Nucleus accumbens (tissue), 56 donors: Measurements from ENCODE around the gene ANKRD34B.

Source experiments
- DNase-seq, 56 donors: peaks; one replicate each; lab custom pipeline; 2025; lab: John Stamatoyannopoulos, UW

ANKRD34B gene

DNA sequence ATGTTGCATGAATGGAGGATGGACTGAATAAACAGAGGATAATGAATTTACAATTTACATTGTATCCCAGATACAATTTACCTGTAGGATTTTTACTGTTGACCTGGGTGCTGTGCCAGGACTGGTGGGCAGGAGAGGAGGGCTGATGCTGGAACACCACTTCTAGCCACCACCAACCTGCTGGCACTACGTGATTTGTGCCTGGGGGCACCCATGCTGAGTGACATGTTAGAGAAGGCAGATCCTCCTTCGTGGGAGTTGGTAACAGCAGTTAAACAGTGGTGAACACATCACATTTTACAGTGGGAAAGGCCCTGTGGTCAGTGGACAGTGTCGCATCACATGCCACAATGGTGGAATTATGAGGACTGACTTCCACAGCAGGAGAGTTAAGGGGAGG, 3.0 kb upstream of the ANKRD34B start:
- no peak for DNase-seq

- peak in 5 of 56 donors; percentile 8 to 32 (median 12) for DNase-seq
Measured at GRCh38 chr5:80569086-80569960, 757 bp downstream of the ANKRD34B start.

DNA sequence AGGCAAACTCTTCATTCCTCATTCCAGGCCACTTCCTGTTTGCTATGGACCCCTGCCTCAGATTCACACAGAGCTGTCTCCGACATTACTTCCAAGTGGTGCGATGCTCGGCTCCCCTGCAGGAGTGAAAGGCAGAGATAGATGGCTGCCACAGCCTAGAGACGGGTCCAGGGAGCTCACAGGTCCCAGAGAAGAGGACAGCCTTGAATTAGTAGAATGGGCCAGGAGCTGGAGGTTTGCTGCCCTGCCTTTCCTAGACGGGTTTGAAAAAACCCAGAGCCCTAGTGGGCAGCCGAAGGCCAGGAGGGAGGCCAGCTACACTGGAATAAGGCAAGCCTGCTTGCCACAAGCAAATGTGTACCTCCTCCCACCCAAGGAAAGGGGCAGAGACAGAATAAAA, 1.8 kb downstream of the ANKRD34B start:
- DNase-seq = no peak

- peak in 4 of 56 donors; percentile 5 to 22 (median 8) for DNase-seq
Measured at GRCh38 chr5:80566711-80567259, 3.3 kb downstream of the ANKRD34B start.

DNA sequence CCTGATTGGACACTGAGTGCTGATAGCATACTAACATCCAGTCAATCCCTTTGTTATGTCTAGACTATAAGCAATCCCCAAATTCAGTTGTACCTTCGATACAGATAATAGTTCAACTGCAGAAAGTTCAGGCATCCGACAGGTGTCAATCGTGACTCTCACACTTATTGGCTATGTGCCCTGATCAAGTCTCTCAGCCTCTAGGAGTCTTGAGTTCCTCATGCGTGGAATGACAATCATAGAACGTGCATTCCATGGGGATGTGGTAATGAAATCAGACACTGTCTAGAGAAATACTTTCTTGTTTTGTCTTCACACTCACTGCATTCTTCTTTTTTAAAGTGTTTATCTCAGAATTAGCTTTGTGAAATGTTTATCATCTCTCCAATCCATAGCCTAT, 4.8 kb downstream of the ANKRD34B start:
- DNase-seq = no peak

DNA sequence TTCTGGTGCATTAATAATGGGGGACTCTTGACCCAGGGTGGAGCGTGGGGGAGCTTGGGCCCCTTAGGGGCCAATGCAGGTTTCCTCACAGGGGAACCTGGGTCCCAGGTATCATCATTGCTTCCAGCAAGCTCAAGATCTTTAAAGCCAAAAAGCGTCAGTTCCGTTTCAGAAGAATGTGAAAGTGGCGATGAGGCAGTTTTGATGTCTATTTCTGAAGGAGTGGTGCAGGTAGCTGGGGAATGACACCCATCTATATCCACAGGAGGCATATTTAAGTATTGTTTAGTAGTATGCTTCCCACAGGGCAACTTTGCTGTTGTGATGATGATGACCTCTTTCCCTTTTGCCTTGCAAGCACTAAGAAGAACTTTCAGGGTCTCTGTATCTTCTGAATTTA, 10.8 kb downstream of the ANKRD34B start:
- no peak for DNase-seq

- no peak for DNase-seq
Measured at GRCh38 chr5:80555099-80555498, 15.0 kb downstream of the ANKRD34B start.

GRCh38 chr5:80554646-80555045, 15.4 kb downstream of the ANKRD34B start:
- no peak for DNase-seq

DNA sequence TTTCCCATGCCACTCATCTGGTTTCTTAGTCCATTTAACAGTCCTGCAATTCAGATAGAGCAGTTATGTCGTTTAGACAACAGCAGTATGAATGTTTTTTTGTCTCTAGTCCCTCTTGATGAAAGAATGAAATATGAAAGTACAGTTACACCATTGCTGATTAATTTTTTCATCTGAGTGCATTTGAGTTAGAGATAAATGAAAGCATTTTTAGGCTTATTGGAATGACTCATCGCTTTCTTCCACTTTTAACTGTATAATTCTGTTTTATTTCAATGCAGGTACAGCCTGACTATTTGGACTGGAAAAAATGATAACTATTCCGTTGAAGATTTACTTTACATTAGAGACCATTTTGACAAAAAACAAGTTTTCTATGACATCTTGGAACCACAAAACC, 28.7 kb downstream of the ANKRD34B start:
- no peak for DNase-seq

DNA sequence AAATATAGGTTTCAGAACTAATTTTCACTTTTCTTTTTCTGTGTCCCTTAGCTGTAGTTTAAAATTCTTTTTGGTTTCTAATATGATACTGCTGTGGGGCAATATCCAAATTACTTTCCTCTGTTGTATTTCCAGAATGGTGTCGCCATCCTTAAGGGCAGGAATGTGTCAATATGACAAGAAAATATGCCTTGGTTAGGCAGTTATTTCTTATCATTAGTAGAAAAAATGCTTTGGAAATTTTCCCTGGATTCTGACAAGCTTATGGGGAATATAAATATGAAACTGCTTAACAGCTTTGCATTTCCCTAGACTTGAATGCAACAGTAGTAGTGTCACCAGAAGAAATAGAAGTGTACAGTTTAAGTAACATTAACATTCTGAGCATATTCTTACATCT, 29.4 kb downstream of the ANKRD34B start:
- DNase-seq = no peak

DNA sequence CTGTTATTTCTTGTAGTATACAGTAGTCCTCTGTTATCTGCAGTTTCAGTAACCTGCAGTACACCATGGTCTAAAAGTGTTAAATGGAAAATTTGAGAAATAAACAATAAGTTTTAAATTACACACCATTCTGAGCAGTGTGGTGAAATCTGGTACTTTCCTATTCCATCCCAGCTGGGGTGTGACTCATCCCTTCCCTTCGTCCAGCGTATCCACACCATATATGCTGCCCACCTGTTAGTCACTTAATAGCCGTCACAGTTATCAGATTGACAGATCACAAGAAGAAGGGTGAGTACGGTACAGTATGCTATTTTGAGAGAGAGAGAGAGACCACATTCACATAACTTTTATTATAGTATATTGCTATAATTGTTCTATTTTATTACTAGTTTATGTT, 53.3 kb downstream of the ANKRD34B start:
- DNase-seq = no peak

DNA sequence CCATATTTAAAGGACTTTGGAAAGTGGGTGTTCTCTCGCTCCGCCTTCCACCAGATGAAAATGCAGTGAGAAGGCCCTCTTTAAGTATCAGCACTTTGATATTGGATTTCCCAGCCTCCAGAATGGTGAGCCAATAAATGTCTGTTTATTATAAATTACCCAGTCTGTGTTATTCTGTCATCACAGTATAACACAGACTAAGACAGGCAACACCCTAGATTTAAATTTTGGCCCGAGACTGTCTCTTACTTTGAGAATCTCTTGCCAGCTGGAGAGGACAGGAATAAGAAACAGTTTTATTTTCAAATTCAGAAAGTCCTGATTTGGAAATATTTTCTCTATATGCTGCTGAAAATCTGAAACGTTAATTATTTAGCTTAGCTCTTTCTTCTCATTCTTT, 60.7 kb downstream of the ANKRD34B start:
- no peak for DNase-seq

GRCh38 chr5:80508844-80509243, 61.2 kb downstream of the ANKRD34B start:
- DNase-seq = no peak

DNA sequence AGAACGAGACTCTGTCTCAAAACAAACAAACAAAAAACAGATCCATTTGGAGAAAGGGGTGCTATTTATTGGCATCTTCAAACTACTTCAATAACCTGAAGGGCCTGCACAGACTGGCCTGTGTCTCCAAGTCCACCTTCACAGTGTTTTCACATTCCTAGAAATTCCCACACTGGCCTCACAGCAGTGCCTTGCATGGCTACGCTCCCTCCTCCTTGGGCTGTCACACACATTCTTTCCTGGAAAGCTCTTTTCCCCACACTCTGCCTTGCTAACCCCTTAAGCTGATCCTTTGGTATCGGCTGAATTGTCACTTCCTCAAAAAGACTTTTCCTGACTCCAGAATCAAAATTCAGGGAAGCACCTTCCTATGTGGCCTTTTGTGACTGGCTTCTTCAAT, 62.4 kb downstream of the ANKRD34B start:
- no peak for DNase-seq
